Prostate gland (tissue), 2 donors: ENCODE results near the gene CST8. TPM values are rescaled to one million over a fixed set of nuclear protein-coding genes. Genes with fewer than 3 reads are reported as not detected.

Experiments
- DNase-seq: peaks from one replicate; pipeline ENCODE4 v3.0.0-alpha.2; 2019; ENCODE audit warnings: low spot score
- H3K27ac ChIP-seq, 2 donors: fragments of 200-600 bp; sonication (generic); 2 replicates each; pipeline ENCODE4 v1.5.1; 2017 to 2019
- H3K27me3 ChIP-seq: fragments of 200-600 bp; sonication (generic); replicated peaks from 2 replicates; pipeline ENCODE4 v1.5.1; 2019; ENCODE audit not compliant: insufficient read depth
- H3K36me3 ChIP-seq, 2 donors: fragments of 200-600 bp; sonication (generic); 1 replicate in 1 of 2; 2 replicates in 1 of 2; pipeline versions ENCODE4 v1.5.1 to v1.8.1; 2017 to 2019
- H3K4me1 ChIP-seq: fragments of 200-600 bp; sonication (generic); replicated peaks from 2 replicates; pipeline ENCODE4 v1.5.1; 2019
- H3K4me3 ChIP-seq, 2 donors: fragments of 200-600 bp; sonication (generic); 2 replicates each; pipeline ENCODE4 v1.5.1; 2017 to 2019
- H3K9me3 ChIP-seq: fragments of 200-600 bp; sonication (generic); 2 replicates; pipeline ENCODE4 v1.5.1; 2017
- POLR2A ChIP-seq: fragments of 450-650 bp; IDR thresholded peaks from one replicate; pipeline ENCODE4 v1.6.1; 2016; ENCODE audit warnings: antibody characterized with exemption, mild to moderate bottlenecking
- POLR2AphosphoS5 ChIP-seq: sonication (generic); formaldehyde crosslinking; IDR thresholded peaks from one replicate; pipeline ENCODE4 v1.6.1; 2017; ENCODE audit warnings: antibody characterized with exemption
- WGBS: methylation state at CpG from one replicate; pipeline ENCODE4 v1.1.5; 2018; 5-methylcytosine and 5-hydroxymethylcytosine counted together
- intact Hi-C: fragments of 100-400 bp; cut with DNase I; formaldehyde crosslinking; loops from one replicate; pipeline ENCODE4 v1.14.2; 2022
- total RNA-seq, 2 donors: library from RNA; depleted of rRNA; stranded (reverse); fragments of >200 nt; gene quantifications; one replicate each; pipeline ENCODE4 v1.1.0, GENCODE V29; 2016
- TF ChIP-seq, protein P1 (sequence below), 4 experiments: fragments of 200-600 bp in 2 of 4; fragments of 450-650 bp in 2 of 4; sonication (generic) in 2 of 4; IDR thresholded peaks; 1 replicate in 3 of 4; 2 replicates in 1 of 4; pipeline ENCODE4 v1.5.1; 2016 to 2019; ENCODE audit warnings: antibody characterized with exemption in 4 of 4, mild to moderate bottlenecking in 2 of 4, moderate library complexity in 2 of 4

Gene CST8
- total RNA-seq, 2 donors from 2014 or later, result 0.74 TPM; not detected in 1

DNA sequence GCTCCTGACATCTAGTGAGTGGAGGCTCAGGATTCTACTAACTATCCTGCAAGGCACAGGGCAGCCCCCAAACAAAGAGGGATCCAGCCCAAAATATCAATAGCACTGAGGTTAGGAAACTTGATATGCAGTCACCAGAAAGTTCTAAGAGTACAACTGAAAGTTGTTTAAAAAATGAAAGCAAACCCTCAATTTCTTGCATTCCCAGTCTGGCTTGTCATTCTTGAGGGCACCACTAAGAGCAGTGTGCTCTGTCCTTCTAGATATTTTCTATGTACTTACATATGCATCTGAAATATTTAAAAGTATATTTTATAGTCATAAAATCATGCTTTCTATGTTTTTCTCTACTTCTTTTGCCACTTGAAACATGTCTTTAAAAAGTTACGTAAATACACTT is 35.9 kb downstream of the CST8 start:
- TF ChIP-seq POLR2A, result no peak
- TF ChIP-seq POLR2AphosphoS5, result no peak
- TF ChIP-seq, protein P1, sequence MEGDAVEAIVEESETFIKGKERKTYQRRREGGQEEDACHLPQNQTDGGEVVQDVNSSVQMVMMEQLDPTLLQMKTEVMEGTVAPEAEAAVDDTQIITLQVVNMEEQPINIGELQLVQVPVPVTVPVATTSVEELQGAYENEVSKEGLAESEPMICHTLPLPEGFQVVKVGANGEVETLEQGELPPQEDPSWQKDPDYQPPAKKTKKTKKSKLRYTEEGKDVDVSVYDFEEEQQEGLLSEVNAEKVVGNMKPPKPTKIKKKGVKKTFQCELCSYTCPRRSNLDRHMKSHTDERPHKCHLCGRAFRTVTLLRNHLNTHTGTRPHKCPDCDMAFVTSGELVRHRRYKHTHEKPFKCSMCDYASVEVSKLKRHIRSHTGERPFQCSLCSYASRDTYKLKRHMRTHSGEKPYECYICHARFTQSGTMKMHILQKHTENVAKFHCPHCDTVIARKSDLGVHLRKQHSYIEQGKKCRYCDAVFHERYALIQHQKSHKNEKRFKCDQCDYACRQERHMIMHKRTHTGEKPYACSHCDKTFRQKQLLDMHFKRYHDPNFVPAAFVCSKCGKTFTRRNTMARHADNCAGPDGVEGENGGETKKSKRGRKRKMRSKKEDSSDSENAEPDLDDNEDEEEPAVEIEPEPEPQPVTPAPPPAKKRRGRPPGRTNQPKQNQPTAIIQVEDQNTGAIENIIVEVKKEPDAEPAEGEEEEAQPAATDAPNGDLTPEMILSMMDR (IDR thresholded peaks at IDR 0.05), result no peak
- Histone ChIP-seq H3K36me3 (no peaks in the 10 kb centered on the region), H3K27me3 (no peaks in the 10 kb centered on the region), H3K27ac (no peak overlapping the region), H3K9me3 (no peaks in the 10 kb centered on the region), H3K4me1 (no peaks in the 10 kb centered on the region), H3K4me3 (no peak overlapping the region)
- WGBS, result 95% methylated on average over 1 of the region's 1 CpG
- DNase-seq, result no peak
- intact Hi-C loops, result no loop called here

DNA sequence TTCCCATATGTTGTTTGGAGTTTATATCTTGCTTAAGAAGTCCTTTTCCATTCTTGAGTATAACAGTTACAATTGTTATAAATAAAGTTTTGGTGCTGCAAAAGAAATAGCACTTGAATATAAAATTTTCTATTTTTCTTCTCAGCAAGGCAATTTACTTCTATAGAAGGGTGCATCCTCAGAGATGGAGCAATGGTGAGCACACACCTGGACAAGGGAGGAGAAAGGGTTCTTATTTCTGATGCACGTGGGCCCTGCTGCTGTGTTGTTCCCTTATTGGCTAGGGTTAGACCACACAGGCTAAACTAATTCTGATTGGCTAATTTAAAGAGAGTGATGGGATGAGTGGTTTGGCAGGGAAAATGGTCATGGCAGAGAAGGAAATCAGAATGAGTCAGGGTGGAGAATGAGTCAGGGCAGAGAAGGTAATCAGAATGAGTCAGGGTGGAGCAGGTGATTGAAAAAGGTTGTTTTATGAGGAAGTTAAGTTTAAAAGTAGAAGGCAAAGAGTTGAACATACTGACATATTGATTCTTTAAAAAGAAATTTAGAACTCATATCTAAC is 38.0 kb downstream of the CST8 start:
- DNase-seq, result no peak

DNA sequence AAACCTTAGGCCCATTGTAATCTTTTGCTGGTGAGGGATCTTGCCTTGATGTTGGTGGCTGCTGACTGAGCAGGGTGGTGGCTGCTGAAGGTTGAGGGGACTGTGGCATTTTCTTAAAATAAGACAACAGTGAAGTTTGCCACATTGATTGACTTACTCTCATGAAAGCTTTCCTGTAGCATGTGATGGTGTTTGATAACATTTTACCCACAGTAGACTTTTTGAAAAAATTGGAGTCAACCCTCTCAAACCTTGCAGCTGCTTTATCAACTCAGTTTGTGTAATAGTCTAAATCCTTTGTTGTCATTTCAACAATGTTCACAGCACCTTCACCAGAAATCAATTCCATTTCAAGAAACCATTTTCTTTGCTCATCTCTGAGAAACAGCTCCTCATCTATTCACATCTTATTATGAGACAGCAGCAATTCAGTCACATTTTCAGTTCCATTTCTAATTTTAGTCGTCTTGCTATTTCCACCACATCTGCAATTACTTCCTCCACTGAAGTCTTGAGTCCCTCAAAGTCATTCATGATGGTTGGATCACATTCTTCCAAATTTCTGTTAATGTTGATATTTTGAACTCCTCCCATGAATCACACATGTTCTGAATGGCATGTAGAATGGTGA is 40.1 kb downstream of the CST8 start:
- no peaks in the 10 kb centered on the region for H3K9me3 ChIP-seq
- no peaks in the 10 kb centered on the region for H3K4me1 ChIP-seq
- no peak for TF ChIP-seq POLR2A
- TF ChIP-seq, protein P1 (IDR thresholded peaks at IDR 0.05), result no peak
- TF ChIP-seq POLR2AphosphoS5, result no peak
- no peaks in the 10 kb centered on the region for H3K36me3 ChIP-seq
- 63% methylated on average over 1 of the region's 1 CpG for WGBS
- no peak for DNase-seq
- intact Hi-C loops, result no loop called here
- H3K27me3 ChIP-seq, result no peaks in the 10 kb centered on the region
- no peak overlapping the region for H3K27ac ChIP-seq
- no peak overlapping the region for H3K4me3 ChIP-seq

More for the DNA sequence above, 38.0 kb downstream of the CST8 start:
- Histone ChIP-seq H3K9me3 (no peaks in the 10 kb centered on the region), H3K36me3 (no peaks in the 10 kb centered on the region), H3K27ac (no peak overlapping the region), H3K27me3 (no peaks in the 10 kb centered on the region), H3K4me3 (no peak overlapping the region), H3K4me1 (no peaks in the 10 kb centered on the region)
- TF ChIP-seq POLR2AphosphoS5 (no peak), POLR2A (no peak)
- TF ChIP-seq, protein P1 (IDR thresholded peaks at IDR 0.05), result no peak
- WGBS, result 82% methylated on average over 1 of the region's 1 CpG
- intact Hi-C loops, result no loop called here

DNA sequence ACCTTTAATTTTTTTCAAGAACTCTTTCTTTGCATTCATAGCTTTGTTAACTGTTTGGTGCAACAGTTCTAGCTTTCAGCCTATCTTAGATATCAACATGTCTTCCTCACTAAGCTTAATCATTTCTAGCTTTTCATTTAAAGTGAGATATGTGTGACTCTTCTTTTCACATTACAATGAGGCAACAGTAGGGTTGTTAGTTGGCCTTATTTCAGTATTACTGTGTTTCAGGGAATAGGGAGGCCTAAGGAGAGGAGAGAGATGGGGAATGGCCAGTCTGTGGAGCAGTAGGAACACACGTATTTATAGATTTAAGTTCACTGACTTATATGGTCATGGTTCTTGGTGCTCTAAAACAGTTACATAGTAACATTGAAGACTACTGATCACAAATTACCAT is 41.6 kb downstream of the CST8 start:
- intact Hi-C loops, result no loop called here
- TF ChIP-seq POLR2A (no peak), POLR2AphosphoS5 (no peak)
- TF ChIP-seq, protein P1 (IDR thresholded peaks at IDR 0.05), result no peak
- no peaks in the 10 kb centered on the region for H3K36me3 ChIP-seq
- no peaks in the 10 kb centered on the region for H3K27me3 ChIP-seq
- WGBS, result 87% methylated on average over 1 of the region's 1 CpG
- DNase-seq, result no peak
- no peak overlapping the region for H3K27ac ChIP-seq
- H3K9me3 ChIP-seq, result no peaks in the 10 kb centered on the region
- H3K4me1 ChIP-seq, result no peaks in the 10 kb centered on the region
- no peak overlapping the region for H3K4me3 ChIP-seq

DNA sequence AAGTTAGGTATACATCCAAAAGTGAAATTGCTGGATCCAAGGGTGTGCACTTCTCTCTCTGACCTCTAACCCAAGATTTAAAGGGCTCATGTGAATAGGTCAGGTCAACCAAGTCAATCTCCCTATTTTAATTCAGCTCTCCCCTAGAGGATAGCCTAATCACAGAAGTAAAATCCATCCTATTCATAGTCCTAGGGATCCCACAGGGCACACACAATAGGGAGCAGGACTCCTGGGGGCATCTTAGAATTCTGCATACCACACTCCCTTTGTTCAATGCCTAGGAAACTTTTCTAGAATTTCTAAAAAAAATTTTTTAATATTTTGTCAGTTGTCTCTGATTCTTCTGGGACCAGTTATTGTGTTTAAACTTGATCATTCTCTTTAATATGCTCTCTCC is 42.2 kb downstream of the CST8 start:
- no peak for DNase-seq
- TF ChIP-seq, protein P1 (IDR thresholded peaks at IDR 0.05), result no peak
- TF ChIP-seq POLR2A (no peak), POLR2AphosphoS5 (no peak)
- intact Hi-C loops, result no loop called here

More for the DNA sequence above, 42.2 kb downstream of the CST8 start:
- Histone ChIP-seq H3K4me3 (no peak overlapping the region), H3K27me3 (no peaks in the 10 kb centered on the region), H3K27ac (no peak overlapping the region), H3K36me3 (no peaks in the 10 kb centered on the region), H3K4me1 (no peaks in the 10 kb centered on the region), H3K9me3 (no peaks in the 10 kb centered on the region)
